Suprapubic skin (tissue), 4 donors: ENCODE measurements around the gene PCED1A. TPM values are rescaled to one million over a fixed set of nuclear protein-coding genes. Genes with fewer than 3 reads are reported as not detected.

Experiments
- DNase-seq, 2 donors: peaks; one replicate each; pipeline ENCODE4 v3.0.0-alpha.2; 2019; ENCODE audit warnings: low spot score in 2 of 2
- H3K27ac ChIP-seq: fragments of 200-600 bp; sonication (generic); one replicate; pipeline ENCODE4 v1.5.1; 2019
- H3K27me3 ChIP-seq: fragments of 200-600 bp; sonication (generic); one replicate; pipeline ENCODE4 v1.5.1; 2019
- H3K36me3 ChIP-seq: fragments of 200-600 bp; sonication (generic); one replicate; pipeline ENCODE4 v1.5.1; 2019
- H3K4me1 ChIP-seq: fragments of 200-600 bp; sonication (generic); one replicate; pipeline ENCODE4 v1.5.1; 2019
- H3K4me3 ChIP-seq: fragments of 200-600 bp; sonication (generic); one replicate; pipeline ENCODE4 v1.5.1; 2019; ENCODE audit warnings: mild to moderate bottlenecking
- H3K9me3 ChIP-seq: fragments of 200-600 bp; sonication (generic); one replicate; pipeline ENCODE4 v1.5.1; 2019
- CTCF ChIP-seq, 2 donors: fragments of 200-600 bp in 1 of 2; fragments of 450-650 bp in 1 of 2; sonication (generic) in 1 of 2; IDR thresholded peaks; one replicate each; pipeline ENCODE4 v1.5.1; 2016 to 2019; ENCODE audit warnings: antibody characterized with exemption in 2 of 2, mild to moderate bottlenecking in 1 of 2, moderate library complexity in 1 of 2
- EP300 ChIP-seq: sonication (generic); formaldehyde crosslinking; IDR thresholded peaks from one replicate; pipeline ENCODE4 v1.6.1; 2017; ENCODE audit warnings: antibody characterized with exemption
- POLR2A ChIP-seq, 2 donors: fragments of 450-650 bp; IDR thresholded peaks; one replicate each; pipeline ENCODE4 v1.6.1; 2017; ENCODE audit warnings: antibody characterized with exemption in 2 of 2, mild to moderate bottlenecking in 2 of 2, moderate library complexity in 2 of 2
- POLR2AphosphoS5 ChIP-seq, 3 donors: sonication (generic); formaldehyde crosslinking; IDR thresholded peaks; one replicate each; pipeline ENCODE4 v1.6.1; 2017; ENCODE audit warnings: antibody characterized with exemption in 3 of 3
- WGBS: methylation state at CpG from one replicate; pipeline ENCODE4 v1.1.5; 2018; 5-methylcytosine and 5-hydroxymethylcytosine counted together
- total RNA-seq, 4 donors: library from RNA; depleted of rRNA; stranded (reverse); fragments of >200 nt; gene quantifications; one replicate each; pipeline ENCODE4 v1.1.0, GENCODE V29; 2016

PCED1A gene
- total RNA-seq, 4 donors from 2014 or later = 8.0 to 31.1 (median 19.4) TPM

- H3K27ac ChIP-seq = no peak overlapping the region
These were observed 9.1 kb upstream of the PCED1A start for GRCh38 chr20:2849529-2849928.

GRCh38 chr20:2847802-2848201 lies 7.3 kb upstream of the PCED1A start:
- no peaks in the 10 kb centered on the region for H3K27me3 ChIP-seq
- H3K4me1 ChIP-seq = no peaks in the 10 kb centered on the region
- DNase-seq = no peak
- H3K9me3 ChIP-seq = no peaks in the 10 kb centered on the region
- H3K4me3 ChIP-seq = no peak overlapping the region
- H3K27ac ChIP-seq = no peak overlapping the region
- WGBS = 95% methylated on average over 4 of the region's 4 CpGs
- H3K36me3 ChIP-seq = no peaks in the 10 kb centered on the region
- TF ChIP-seq CTCF (IDR thresholded peaks at IDR 0.05) = no peak
- no peak for TF ChIP-seq EP300
- no peak for TF ChIP-seq POLR2A (IDR thresholded peaks at IDR 0.05)
- TF ChIP-seq POLR2AphosphoS5 (IDR thresholded peaks at IDR 0.05) = no peak

More at GRCh38 chr20:2849529-2849928, 9.1 kb upstream of the PCED1A start:
- WGBS = 91% methylated on average over 4 of the region's 4 CpGs
- Histone ChIP-seq H3K9me3 (no peaks in the 10 kb centered on the region), H3K36me3 (no peaks in the 10 kb centered on the region), H3K4me3 (no peak overlapping the region), H3K4me1 (no peaks in the 10 kb centered on the region), H3K27me3 (no peaks in the 10 kb centered on the region)
- TF ChIP-seq POLR2AphosphoS5 (IDR thresholded peaks at IDR 0.05) (no peak), CTCF (IDR thresholded peaks at IDR 0.05) (no peak)
- DNase-seq = no peak

GRCh38 chr20:2846698-2847097 lies 6.2 kb upstream of the PCED1A start:
- H3K27ac ChIP-seq = no peak overlapping the region
- peaks cover 2% of the 10 kb centered on the region for H3K4me1 ChIP-seq
- H3K4me3 ChIP-seq = no peak overlapping the region
- no peaks in the 10 kb centered on the region for H3K27me3 ChIP-seq
- 80% methylated on average over 5 of the region's 5 CpGs for WGBS
- H3K36me3 ChIP-seq = no peaks in the 10 kb centered on the region
- no peaks in the 10 kb centered on the region for H3K9me3 ChIP-seq
- no peak for TF ChIP-seq EP300
- TF ChIP-seq CTCF (IDR thresholded peaks at IDR 0.05) = no peak
- no peak for TF ChIP-seq POLR2AphosphoS5 (IDR thresholded peaks at IDR 0.05)
- no peak for TF ChIP-seq POLR2A (IDR thresholded peaks at IDR 0.05)
- DNase-seq = no peak

GRCh38 chr20:2845607-2846006 lies 5.2 kb upstream of the PCED1A start:
- H3K27ac ChIP-seq = no peak overlapping the region
- 93% methylated on average over 2 of the region's 2 CpGs for WGBS
- TF ChIP-seq EP300 = no peak
- TF ChIP-seq CTCF (IDR thresholded peaks at IDR 0.05) = no peak
- TF ChIP-seq POLR2A (IDR thresholded peaks at IDR 0.05) = no peak
- no peak for TF ChIP-seq POLR2AphosphoS5 (IDR thresholded peaks at IDR 0.05)
- no peaks in the 10 kb centered on the region for H3K27me3 ChIP-seq
- H3K4me1 ChIP-seq = peaks cover 10% of the 10 kb centered on the region
- no peak overlapping the region for H3K4me3 ChIP-seq
- H3K36me3 ChIP-seq = no peaks in the 10 kb centered on the region
- no peaks in the 10 kb centered on the region for H3K9me3 ChIP-seq
- no peak for DNase-seq

- DNase-seq = peak; percentile 89 to 91
- peaks cover 4% of the 10 kb centered on the region for H3K36me3 ChIP-seq
- peak overlapping the region; percentile 86 for H3K27ac ChIP-seq
- H3K27me3 ChIP-seq = no peaks in the 10 kb centered on the region
- TF ChIP-seq POLR2AphosphoS5 (IDR thresholded peaks at IDR 0.05) = no peak
- no peak for TF ChIP-seq EP300
- no peak for TF ChIP-seq POLR2A (IDR thresholded peaks at IDR 0.05)
- TF ChIP-seq CTCF (IDR thresholded peaks at IDR 0.05) = no peak
- H3K9me3 ChIP-seq = no peaks in the 10 kb centered on the region
- H3K4me1 ChIP-seq = peaks cover 20% of the 10 kb centered on the region
- 11% methylated on average over 16 of the region's 33 CpGs for WGBS
- peak overlapping the region; percentile 96 for H3K4me3 ChIP-seq
These were observed 594 bp upstream of the PCED1A start for GRCh38 chr20:2840967-2841531.
